ENCODE results near the gene CCT5.

- TF ChIP-seq POLR2A (IDR thresholded peaks at IDR 0.05) (no peak), CTCF (IDR thresholded peaks at IDR 0.05) (no peak)
Measured at GRCh38 chr5:10228288-10228687, 21.8 kb upstream of the CCT5 start.
